HepG2 (cell line): ENCODE measurements around the gene ZP2. TPM values are rescaled to one million over a fixed set of nuclear protein-coding genes. Genes with fewer than 3 reads are reported as not detected.

ENCODE experiments used
- ELF1 ChIP-seq: sonication (generic); formaldehyde crosslinking; IDR thresholded peaks from 2 replicates; pipeline ENCODE4 v1.4.0; 2020; ENCODE audit warnings: missing genetic modification reagents
- HOXA3 ChIP-seq: sonication (generic); formaldehyde crosslinking; IDR thresholded peaks from 2 replicates; pipeline ENCODE4 v1.5.0; 2020; ENCODE audit warnings: missing genetic modification reagents
- SNRNP70 ChIP-seq: fragments of 200-400 bp; formaldehyde crosslinking; IDR thresholded peaks from 2 replicates; pipeline ENCODE4 v1.6.1; 2017; ENCODE audit warnings: mild to moderate bottlenecking, low read depth, low read length, moderate library complexity
- TBX2 ChIP-seq: sonication (generic); formaldehyde crosslinking; IDR thresholded peaks from 2 replicates; pipeline ENCODE4 v1.5.0; 2020; ENCODE audit warnings: missing genetic modification reagents, mild to moderate bottlenecking, borderline replicate concordance
- ZEB1 ChIP-seq: IDR thresholded peaks from 2 replicates; pipeline ENCODE4 v1.6.1; 2012; ENCODE audit warnings: mild to moderate bottlenecking, low read depth, inconsistent platforms; ENCODE audit not compliant: insufficient replicate concordance
- ZNF354B ChIP-seq: sonication (generic); formaldehyde crosslinking; IDR thresholded peaks from 2 replicates; pipeline ENCODE4 v1.8.0; 2022; ENCODE audit warnings: mild to moderate bottlenecking, missing genetic modification reagents
- polyA plus RNA-seq, 8 experiments: library from polyadenylated mRNA; depleted of rRNA in 3 of 8; stranded (reverse) in 7 of 8; unstranded in 1 of 8; fragments of >200 nt; fragmentation: Illumina TruSeq in 4 of 8; extraction: Trizol in 4 of 8; gene quantifications; 2 replicates each; pipeline versions ENCODE4 v1.2.1 to v1.2.3, GENCODE V29; 2011 to 2016; ENCODE audit warnings: low read depth in 4 of 8, missing spikeins in 1 of 8, mixed read lengths in 1 of 8; ENCODE audit not compliant: insufficient read depth in 1 of 8
- total RNA-seq, 5 experiments: library from RNA; depleted of rRNA; stranded (reverse); fragments of >200 nt; fragmentation: Illumina TruSeq; extraction: Trizol; gene quantifications; 2 replicates each; pipeline ENCODE4 v1.2.3, GENCODE V29; 2016; ENCODE audit warnings: low read depth in 1 of 5
- TF ChIP-seq, protein P1 (sequence below): sonication (generic); formaldehyde crosslinking; IDR thresholded peaks from 2 replicates; pipeline ENCODE4 v1.4.0; 2020; ENCODE audit warnings: missing genetic modification reagents, mild to moderate bottlenecking, borderline replicate concordance
- TF ChIP-seq, protein P2 (sequence below): sonication (generic); formaldehyde crosslinking; IDR thresholded peaks from 2 replicates; pipeline ENCODE4 v1.4.0; 2020; ENCODE audit warnings: missing genetic modification reagents, borderline replicate concordance
- TF ChIP-seq, protein P3 (sequence below): sonication (generic); formaldehyde crosslinking; IDR thresholded peaks from 2 replicates; pipeline ENCODE4 v1.8.1; 2023; ENCODE audit warnings: missing genetic modification reagents, mild to moderate bottlenecking, borderline replicate concordance
- TF ChIP-seq, protein P4 (sequence below), 2 experiments: IDR thresholded peaks; 2 replicates each; pipeline ENCODE4 v1.6.1; 2011 to 2012; ENCODE audit warnings: low read length in 2 of 2, borderline replicate concordance in 1 of 2, low read depth in 1 of 2, mild to moderate bottlenecking in 1 of 2, moderate library complexity in 1 of 2
- TF ChIP-seq, protein P5 (sequence below): sonication (generic); formaldehyde crosslinking; conservative IDR thresholded peaks from 2 replicates; pipeline ENCODE4 v1.4.0; 2020; ENCODE audit warnings: missing genetic modification reagents
- TF ChIP-seq, protein P6 (sequence below): sonication (generic); formaldehyde crosslinking; IDR thresholded peaks from 2 replicates; pipeline ENCODE4 v1.4.0; 2020; ENCODE audit warnings: mild to moderate bottlenecking, missing genetic modification reagents
- TF ChIP-seq, protein P7 (sequence below): sonication (generic); formaldehyde crosslinking; IDR thresholded peaks from 2 replicates; pipeline ENCODE4 v1.8.0; 2022; ENCODE audit warnings: mild to moderate bottlenecking, missing genetic modification reagents, moderate library complexity

ZP2 gene
- total and polyA plus RNA-seq, 2 of the 13 experiments (the other 11 are each of a cell fraction or from before 2014, with no cell fraction given) = not detected

DNA sequence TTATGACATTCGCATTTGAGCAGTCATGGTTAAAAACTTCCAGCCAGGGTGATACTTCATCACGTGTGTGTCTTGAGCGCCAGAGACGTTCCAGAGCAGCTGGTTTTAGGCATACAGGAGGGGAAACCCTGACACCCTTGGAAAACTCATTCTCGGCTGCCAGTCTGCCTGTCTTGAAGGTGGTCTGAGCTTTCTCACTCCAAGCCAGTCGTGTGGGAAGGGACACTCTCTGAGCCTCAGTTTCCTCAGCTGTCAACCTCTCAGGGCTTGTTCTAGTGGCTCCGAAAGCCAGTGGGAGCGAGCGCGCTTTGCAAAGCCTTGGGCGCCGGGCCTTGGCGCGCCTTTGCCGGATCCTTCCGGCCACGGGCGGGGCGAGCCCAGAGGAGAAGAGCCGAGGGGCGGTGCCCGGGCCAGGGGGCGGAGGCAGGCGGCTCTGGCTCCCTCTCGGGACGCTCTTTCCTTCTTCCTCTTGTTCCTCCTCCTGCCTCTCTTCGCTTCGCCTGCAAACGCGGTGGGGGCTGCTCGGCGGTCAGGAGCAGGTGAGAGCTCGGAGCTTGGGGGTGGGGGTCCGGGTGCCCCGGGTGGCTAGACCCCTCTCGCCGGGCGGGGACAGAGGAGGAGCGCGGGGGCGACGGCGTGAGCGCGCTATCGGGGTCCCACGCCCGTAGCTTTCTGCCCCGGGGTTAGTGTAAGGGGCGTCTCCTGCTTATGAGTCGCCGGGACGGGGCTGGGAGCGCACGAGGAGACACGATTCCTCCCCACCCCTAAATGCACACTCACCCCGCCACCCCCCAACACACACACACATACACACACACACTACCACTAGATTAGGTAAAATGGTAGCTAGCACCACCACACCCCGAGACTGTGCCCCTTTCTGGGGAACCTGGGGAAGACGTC lies 52.9 kb downstream of the ZP2 start, which contains the start of gene LDAF1 (continued):
- TF ChIP-seq, protein P1, sequence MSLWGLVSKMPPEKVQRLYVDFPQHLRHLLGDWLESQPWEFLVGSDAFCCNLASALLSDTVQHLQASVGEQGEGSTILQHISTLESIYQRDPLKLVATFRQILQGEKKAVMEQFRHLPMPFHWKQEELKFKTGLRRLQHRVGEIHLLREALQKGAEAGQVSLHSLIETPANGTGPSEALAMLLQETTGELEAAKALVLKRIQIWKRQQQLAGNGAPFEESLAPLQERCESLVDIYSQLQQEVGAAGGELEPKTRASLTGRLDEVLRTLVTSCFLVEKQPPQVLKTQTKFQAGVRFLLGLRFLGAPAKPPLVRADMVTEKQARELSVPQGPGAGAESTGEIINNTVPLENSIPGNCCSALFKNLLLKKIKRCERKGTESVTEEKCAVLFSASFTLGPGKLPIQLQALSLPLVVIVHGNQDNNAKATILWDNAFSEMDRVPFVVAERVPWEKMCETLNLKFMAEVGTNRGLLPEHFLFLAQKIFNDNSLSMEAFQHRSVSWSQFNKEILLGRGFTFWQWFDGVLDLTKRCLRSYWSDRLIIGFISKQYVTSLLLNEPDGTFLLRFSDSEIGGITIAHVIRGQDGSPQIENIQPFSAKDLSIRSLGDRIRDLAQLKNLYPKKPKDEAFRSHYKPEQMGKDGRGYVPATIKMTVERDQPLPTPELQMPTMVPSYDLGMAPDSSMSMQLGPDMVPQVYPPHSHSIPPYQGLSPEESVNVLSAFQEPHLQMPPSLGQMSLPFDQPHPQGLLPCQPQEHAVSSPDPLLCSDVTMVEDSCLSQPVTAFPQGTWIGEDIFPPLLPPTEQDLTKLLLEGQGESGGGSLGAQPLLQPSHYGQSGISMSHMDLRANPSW (CRISPR knock-in tag) = no peak
- TF ChIP-seq, protein P2, sequence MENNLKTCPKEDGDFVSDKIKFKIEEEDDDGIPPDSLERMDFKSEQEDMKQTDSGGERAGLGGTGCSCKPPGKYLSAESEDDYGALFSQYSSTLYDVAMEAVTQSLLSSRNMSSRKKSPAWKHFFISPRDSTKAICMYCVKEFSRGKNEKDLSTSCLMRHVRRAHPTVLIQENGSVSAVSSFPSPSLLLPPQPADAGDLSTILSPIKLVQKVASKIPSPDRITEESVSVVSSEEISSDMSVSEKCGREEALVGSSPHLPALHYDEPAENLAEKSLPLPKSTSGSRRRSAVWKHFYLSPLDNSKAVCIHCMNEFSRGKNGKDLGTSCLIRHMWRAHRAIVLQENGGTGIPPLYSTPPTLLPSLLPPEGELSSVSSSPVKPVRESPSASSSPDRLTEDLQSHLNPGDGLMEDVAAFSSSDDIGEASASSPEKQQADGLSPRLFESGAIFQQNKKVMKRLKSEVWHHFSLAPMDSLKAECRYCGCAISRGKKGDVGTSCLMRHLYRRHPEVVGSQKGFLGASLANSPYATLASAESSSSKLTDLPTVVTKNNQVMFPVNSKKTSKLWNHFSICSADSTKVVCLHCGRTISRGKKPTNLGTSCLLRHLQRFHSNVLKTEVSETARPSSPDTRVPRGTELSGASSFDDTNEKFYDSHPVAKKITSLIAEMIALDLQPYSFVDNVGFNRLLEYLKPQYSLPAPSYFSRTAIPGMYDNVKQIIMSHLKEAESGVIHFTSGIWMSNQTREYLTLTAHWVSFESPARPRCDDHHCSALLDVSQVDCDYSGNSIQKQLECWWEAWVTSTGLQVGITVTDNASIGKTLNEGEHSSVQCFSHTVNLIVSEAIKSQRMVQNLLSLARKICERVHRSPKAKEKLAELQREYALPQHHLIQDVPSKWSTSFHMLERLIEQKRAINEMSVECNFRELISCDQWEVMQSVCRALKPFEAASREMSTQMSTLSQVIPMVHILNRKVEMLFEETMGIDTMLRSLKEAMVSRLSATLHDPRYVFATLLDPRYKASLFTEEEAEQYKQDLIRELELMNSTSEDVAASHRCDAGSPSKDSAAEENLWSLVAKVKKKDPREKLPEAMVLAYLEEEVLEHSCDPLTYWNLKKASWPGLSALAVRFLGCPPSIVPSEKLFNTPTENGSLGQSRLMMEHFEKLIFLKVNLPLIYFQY = peak; percentile 61; the same call in 1 of the 2 replicates
- TF ChIP-seq, protein P3, sequence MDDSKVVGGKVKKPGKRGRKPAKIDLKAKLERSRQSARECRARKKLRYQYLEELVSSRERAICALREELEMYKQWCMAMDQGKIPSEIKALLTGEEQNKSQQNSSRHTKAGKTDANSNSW (CRISPR knock-in tag) = no peak
- TF ChIP-seq ELF1 (CRISPR knock-in tag) (peak; percentile 56), HOXA3 (CRISPR knock-in tag) (no peak), TBX2 (CRISPR knock-in tag) (peak; percentile 57; the same call in 1 of the 2 replicates), SNRNP70 (no peak), ZNF354B (CRISPR knock-in tag) (no peak), ZEB1 (no peak)
- TF ChIP-seq, protein P4, sequence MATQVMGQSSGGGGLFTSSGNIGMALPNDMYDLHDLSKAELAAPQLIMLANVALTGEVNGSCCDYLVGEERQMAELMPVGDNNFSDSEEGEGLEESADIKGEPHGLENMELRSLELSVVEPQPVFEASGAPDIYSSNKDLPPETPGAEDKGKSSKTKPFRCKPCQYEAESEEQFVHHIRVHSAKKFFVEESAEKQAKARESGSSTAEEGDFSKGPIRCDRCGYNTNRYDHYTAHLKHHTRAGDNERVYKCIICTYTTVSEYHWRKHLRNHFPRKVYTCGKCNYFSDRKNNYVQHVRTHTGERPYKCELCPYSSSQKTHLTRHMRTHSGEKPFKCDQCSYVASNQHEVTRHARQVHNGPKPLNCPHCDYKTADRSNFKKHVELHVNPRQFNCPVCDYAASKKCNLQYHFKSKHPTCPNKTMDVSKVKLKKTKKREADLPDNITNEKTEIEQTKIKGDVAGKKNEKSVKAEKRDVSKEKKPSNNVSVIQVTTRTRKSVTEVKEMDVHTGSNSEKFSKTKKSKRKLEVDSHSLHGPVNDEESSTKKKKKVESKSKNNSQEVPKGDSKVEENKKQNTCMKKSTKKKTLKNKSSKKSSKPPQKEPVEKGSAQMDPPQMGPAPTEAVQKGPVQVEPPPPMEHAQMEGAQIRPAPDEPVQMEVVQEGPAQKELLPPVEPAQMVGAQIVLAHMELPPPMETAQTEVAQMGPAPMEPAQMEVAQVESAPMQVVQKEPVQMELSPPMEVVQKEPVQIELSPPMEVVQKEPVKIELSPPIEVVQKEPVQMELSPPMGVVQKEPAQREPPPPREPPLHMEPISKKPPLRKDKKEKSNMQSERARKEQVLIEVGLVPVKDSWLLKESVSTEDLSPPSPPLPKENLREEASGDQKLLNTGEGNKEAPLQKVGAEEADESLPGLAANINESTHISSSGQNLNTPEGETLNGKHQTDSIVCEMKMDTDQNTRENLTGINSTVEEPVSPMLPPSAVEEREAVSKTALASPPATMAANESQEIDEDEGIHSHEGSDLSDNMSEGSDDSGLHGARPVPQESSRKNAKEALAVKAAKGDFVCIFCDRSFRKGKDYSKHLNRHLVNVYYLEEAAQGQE (IDR thresholded peaks at IDR 0.05; ENCODE audit: borderline replicate concordance in 1 of 2, low read depth in 1 of 2, low read length in 2 of 2) = no peak
- TF ChIP-seq, protein P5, sequence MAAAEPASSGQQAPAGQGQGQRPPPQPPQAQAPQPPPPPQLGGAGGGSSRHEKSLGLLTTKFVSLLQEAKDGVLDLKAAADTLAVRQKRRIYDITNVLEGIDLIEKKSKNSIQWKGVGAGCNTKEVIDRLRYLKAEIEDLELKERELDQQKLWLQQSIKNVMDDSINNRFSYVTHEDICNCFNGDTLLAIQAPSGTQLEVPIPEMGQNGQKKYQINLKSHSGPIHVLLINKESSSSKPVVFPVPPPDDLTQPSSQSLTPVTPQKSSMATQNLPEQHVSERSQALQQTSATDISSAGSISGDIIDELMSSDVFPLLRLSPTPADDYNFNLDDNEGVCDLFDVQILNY = no peak; the same call in 1 of the 2 replicates
- TF ChIP-seq, protein P6, sequence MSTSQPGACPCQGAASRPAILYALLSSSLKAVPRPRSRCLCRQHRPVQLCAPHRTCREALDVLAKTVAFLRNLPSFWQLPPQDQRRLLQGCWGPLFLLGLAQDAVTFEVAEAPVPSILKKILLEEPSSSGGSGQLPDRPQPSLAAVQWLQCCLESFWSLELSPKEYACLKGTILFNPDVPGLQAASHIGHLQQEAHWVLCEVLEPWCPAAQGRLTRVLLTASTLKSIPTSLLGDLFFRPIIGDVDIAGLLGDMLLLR (CRISPR knock-in tag) = no peak
- TF ChIP-seq, protein P7, sequence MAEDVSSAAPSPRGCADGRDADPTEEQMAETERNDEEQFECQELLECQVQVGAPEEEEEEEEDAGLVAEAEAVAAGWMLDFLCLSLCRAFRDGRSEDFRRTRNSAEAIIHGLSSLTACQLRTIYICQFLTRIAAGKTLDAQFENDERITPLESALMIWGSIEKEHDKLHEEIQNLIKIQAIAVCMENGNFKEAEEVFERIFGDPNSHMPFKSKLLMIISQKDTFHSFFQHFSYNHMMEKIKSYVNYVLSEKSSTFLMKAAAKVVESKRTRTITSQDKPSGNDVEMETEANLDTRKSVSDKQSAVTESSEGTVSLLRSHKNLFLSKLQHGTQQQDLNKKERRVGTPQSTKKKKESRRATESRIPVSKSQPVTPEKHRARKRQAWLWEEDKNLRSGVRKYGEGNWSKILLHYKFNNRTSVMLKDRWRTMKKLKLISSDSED (CRISPR knock-in tag) = peak; percentile 56; the same call in 1 of the 2 replicates
